Measurements from ENCODE around the gene THSD4.

- TF ChIP-seq CTCF (conservative IDR thresholded peaks at IDR 0.05) (peak; percentile 69), ZFX (IDR thresholded peaks at IDR 0.05) (no peak)
These were observed 457.3 kb downstream of the THSD4 start for GRCh38 chr15:71572452-71573053.

Measured in C4-2B (cell line).